Activated B cell treated with CpG ODN at 0.5 μM for 24 hours (primary cell): ENCODE results near the gene TJP2. TPM values are rescaled to one million over a fixed set of nuclear protein-coding genes. Genes with fewer than 3 reads are reported as not detected.

Source experiments
- ATAC-seq: fragments of 200-7000 bp; cut with Tn5 transposase; one replicate; pipeline ENCODE4 v1.10.0; 2021; ENCODE audit warnings: low read depth, mild to moderate bottlenecking, moderate library complexity
- CTCF ChIA-PET: fragments of 350-600 bp; sonication (Branson Sonifier 250); formaldehyde crosslinking; loops from one replicate; lab custom pipeline; 2021; ENCODE audit warnings: antibody characterized with exemption; lab: Charles Lee
- POLR2A ChIA-PET: fragments of 350-600 bp; sonication (Branson Sonifier 250); formaldehyde crosslinking; loops from one replicate; lab custom pipeline; 2021; ENCODE audit warnings: antibody characterized with exemption; lab: Charles Lee
- DNase-seq: peaks from one replicate; pipeline ENCODE4 v3.0.0; 2022
- H3K27ac Mint-ChIP-seq: one replicate; pipeline ENCODE4 v1.8.0; 2020; ENCODE audit warnings: mixed read lengths
- H3K27me3 Mint-ChIP-seq: one replicate; pipeline ENCODE4 v1.8.0; 2021; ENCODE audit warnings: mixed read lengths
- H3K36me3 Mint-ChIP-seq: one replicate; pipeline ENCODE4 v1.8.0; 2021; ENCODE audit warnings: low read depth, mixed read lengths
- H3K4me1 Mint-ChIP-seq: one replicate; pipeline ENCODE4 v1.8.0; 2021; ENCODE audit warnings: mixed read lengths
- H3K4me3 Mint-ChIP-seq: one replicate; pipeline ENCODE4 v1.8.0; 2020; ENCODE audit warnings: mild to moderate bottlenecking, mixed read lengths
- H3K9me3 Mint-ChIP-seq: one replicate; pipeline ENCODE4 v1.8.0; 2020; ENCODE audit warnings: mixed read lengths
- CTCF ChIP-seq: fragments of 200-600 bp; IDR thresholded peaks from one replicate; pipeline ENCODE4 v1.8.0; 2022; ENCODE audit warnings: antibody characterized with exemption, mild to moderate bottlenecking
- intact Hi-C: fragments of 100-400 bp; cut with micrococcal nuclease; formaldehyde crosslinking; loops from one replicate; pipeline ENCODE4 v1.15.1; 2024
- total RNA-seq: library from RNA; stranded (reverse); gene quantifications from 2 replicates; pipeline ENCODE4 v1.2.3, GENCODE V29; 2022

TJP2 gene
- total RNA-seq, 1 donor from 2014 or later = 4.7 TPM

GRCh38 chr9:69307446-69308205 lies 133.5 kb downstream of the TJP2 start:
- POLR2A ChIA-PET = no interaction called here
- no peaks in the 10 kb centered on the region for H3K4me1 Mint-ChIP-seq
- H3K27ac Mint-ChIP-seq = no peak overlapping the region
- DNase-seq = no peak
- ATAC-seq = no peak
- H3K9me3 Mint-ChIP-seq = peaks cover 9% of the 10 kb centered on the region
- H3K36me3 Mint-ChIP-seq = no peaks in the 10 kb centered on the region
- no peak for TF ChIP-seq CTCF
- H3K27me3 Mint-ChIP-seq = peaks cover 9% of the 10 kb centered on the region
- CTCF ChIA-PET = no interaction called here
- no peak overlapping the region for H3K4me3 Mint-ChIP-seq
- intact Hi-C loops = no loop called here

GRCh38 chr9:69308206-69308931 lies 134.3 kb downstream of the TJP2 start:
- intact Hi-C loops = no loop called here
- no peak for DNase-seq
- Mint-ChIP-seq H3K36me3 (no peaks in the 10 kb centered on the region), H3K9me3 (peaks cover 9% of the 10 kb centered on the region), H3K4me1 (no peaks in the 10 kb centered on the region), H3K27me3 (peaks cover 9% of the 10 kb centered on the region), H3K4me3 (no peak overlapping the region), H3K27ac (no peak overlapping the region)
- ChIA-PET CTCF (no interaction called here), POLR2A (no interaction called here)
- ATAC-seq = no peak
- TF ChIP-seq CTCF = no peak

- POLR2A ChIA-PET = no interaction called here
- CTCF ChIA-PET = no interaction called here
- intact Hi-C loops = no loop called here
- ATAC-seq (no peak), DNase-seq (no peak)
- no peaks in the 10 kb centered on the region for H3K4me1 Mint-ChIP-seq
- no peak for TF ChIP-seq CTCF
- peaks cover 11% of the 10 kb centered on the region for H3K27me3 Mint-ChIP-seq
- H3K9me3 Mint-ChIP-seq = peaks cover 14% of the 10 kb centered on the region
- H3K36me3 Mint-ChIP-seq = no peaks in the 10 kb centered on the region
- no peak overlapping the region for H3K27ac Mint-ChIP-seq
- H3K4me3 Mint-ChIP-seq = no peak overlapping the region
Observed at GRCh38 chr9:69313175-69313574, 139.1 kb downstream of the TJP2 start.

- no peak for DNase-seq
- ATAC-seq = no peak
- H3K4me3 Mint-ChIP-seq = no peak overlapping the region
- no peak overlapping the region for H3K27ac Mint-ChIP-seq
- intact Hi-C loops = no loop called here
- peaks cover 14% of the 10 kb centered on the region for H3K9me3 Mint-ChIP-seq
- CTCF ChIA-PET = no interaction called here
- no peaks in the 10 kb centered on the region for H3K36me3 Mint-ChIP-seq
- POLR2A ChIA-PET = no interaction called here
- H3K4me1 Mint-ChIP-seq = no peaks in the 10 kb centered on the region
- TF ChIP-seq CTCF = no peak
- peaks cover 12% of the 10 kb centered on the region for H3K27me3 Mint-ChIP-seq
Observed at GRCh38 chr9:69314547-69314946, 140.5 kb downstream of the TJP2 start.

- Mint-ChIP-seq H3K9me3 (peaks cover 10% of the 10 kb centered on the region), H3K36me3 (no peaks in the 10 kb centered on the region), H3K4me3 (no peak overlapping the region), H3K27me3 (peaks cover 15% of the 10 kb centered on the region), H3K27ac (no peak overlapping the region), H3K4me1 (no peaks in the 10 kb centered on the region)
- DNase-seq = no peak
- no peak for ATAC-seq
- intact Hi-C loops = no loop called here
- no peak for TF ChIP-seq CTCF
- ChIA-PET POLR2A (no interaction called here), CTCF (no interaction called here)
Observed at GRCh38 chr9:69317081-69317480, 143.0 kb downstream of the TJP2 start.
